Spleen (tissue), 7 donors: ENCODE results near the gene GBX2.

ENCODE experiments used
- CTCF ChIP-seq, 11 experiments: fragments of 200-600 bp in 7 of 11; fragments of 450-650 bp in 4 of 11; sonication (generic) in 4 of 11; IDR thresholded peaks in 8 of 11; conservative IDR thresholded peaks in 3 of 11; 1 replicate in 7 of 11; 2 replicates in 4 of 11; pipeline versions ENCODE4 v1.4.0 to v1.8.0; 2016 to 2021; ENCODE audit warnings: antibody characterized with exemption in 11 of 11, inconsistent platforms in 4 of 11, mild to moderate bottlenecking in 1 of 11
- POLR2A ChIP-seq, 3 donors: fragments of 450-650 bp; IDR thresholded peaks; one replicate each; pipeline ENCODE4 v1.5.1; 2017; ENCODE audit warnings: antibody characterized with exemption in 3 of 3, mild to moderate bottlenecking in 1 of 3
- POLR2AphosphoS5 ChIP-seq, 3 donors: sonication (generic); formaldehyde crosslinking; IDR thresholded peaks; one replicate each; pipeline ENCODE4 v1.5.1; 2017; ENCODE audit warnings: antibody characterized with exemption in 3 of 3
- donor health status: DM: no; HTN: no; CAD: no; lungs with moderate emphysema.
- donor health status: DM: no; HTN: no; CAD: no.
- donor health status: DM: no; HTN: no; CAD: no.

GRCh38 chr2:236137066-236137465 is 31.1 kb downstream of the GBX2 start:
- TF ChIP-seq POLR2A (IDR thresholded peaks at IDR 0.05) (no peak), CTCF (IDR thresholded peaks at IDR 0.05 in 8 of 11, conservative IDR thresholded peaks at IDR 0.05 in 3 of 11) (no peak), POLR2AphosphoS5 (IDR thresholded peaks at IDR 0.05) (no peak)
